Nephron progenitor cell (in vitro differentiated cells): ENCODE data around the gene GAP43.

Experiments
- DNase-seq: peaks from one replicate; pipeline ENCODE4 v3.0.0; 2021
- H3K27ac Mint-ChIP-seq: 2 replicates; pipeline ENCODE4 v1.8.0; 2021; ENCODE audit warnings: mild to moderate bottlenecking, moderate library complexity, mixed read lengths
- H3K27me3 Mint-ChIP-seq: 2 replicates; pipeline ENCODE4 v1.8.0; 2021; ENCODE audit warnings: mild to moderate bottlenecking, low read depth, mixed read lengths; ENCODE audit not compliant: poor library complexity
- H3K36me3 Mint-ChIP-seq: 2 replicates; pipeline ENCODE4 v1.8.0; 2021; ENCODE audit warnings: low read depth, mixed read lengths
- H3K4me1 Mint-ChIP-seq: 2 replicates; pipeline ENCODE4 v1.8.0; 2021; ENCODE audit warnings: mixed read lengths
- H3K4me3 Mint-ChIP-seq: 2 replicates; pipeline ENCODE4 v1.8.0; 2021; ENCODE audit warnings: mild to moderate bottlenecking, moderate library complexity, mixed read lengths
- H3K9me3 Mint-ChIP-seq: 2 replicates; pipeline ENCODE4 v1.8.0; 2021; ENCODE audit warnings: mild to moderate bottlenecking, moderate library complexity, mixed read lengths
- CTCF ChIP-seq: fragments of 200-600 bp; sonication (generic); IDR thresholded peaks from 2 replicates; pipeline ENCODE4 v1.5.0; 2021; ENCODE audit warnings: antibody characterized with exemption

Gene GAP43

GRCh38 chr3:115602194-115602593, 21.1 kb upstream of the GAP43 start:
- no peak overlapping the region for H3K4me3 Mint-ChIP-seq
- H3K36me3 Mint-ChIP-seq = no peaks in the 10 kb centered on the region
- no peak overlapping the region for H3K27ac Mint-ChIP-seq
- H3K4me1 Mint-ChIP-seq = no peaks in the 10 kb centered on the region
- H3K27me3 Mint-ChIP-seq = no peaks in the 10 kb centered on the region
- DNase-seq = no peak
- TF ChIP-seq CTCF = no peak
- peaks cover 9% of the 10 kb centered on the region for H3K9me3 Mint-ChIP-seq

GRCh38 chr3:115611630-115612029, 11.7 kb upstream of the GAP43 start:
- no peaks in the 10 kb centered on the region for H3K27me3 Mint-ChIP-seq
- H3K36me3 Mint-ChIP-seq = no peaks in the 10 kb centered on the region
- H3K27ac Mint-ChIP-seq = no peak overlapping the region
- no peak for TF ChIP-seq CTCF
- H3K9me3 Mint-ChIP-seq = peaks cover 19% of the 10 kb centered on the region
- H3K4me1 Mint-ChIP-seq = peaks cover 8% of the 10 kb centered on the region
- no peak for DNase-seq
- no peak overlapping the region for H3K4me3 Mint-ChIP-seq

- H3K27me3 Mint-ChIP-seq = no peaks in the 10 kb centered on the region
- H3K27ac Mint-ChIP-seq = no peak overlapping the region
- H3K36me3 Mint-ChIP-seq = no peaks in the 10 kb centered on the region
- H3K4me1 Mint-ChIP-seq = peaks cover 8% of the 10 kb centered on the region
- peaks cover 15% of the 10 kb centered on the region for H3K9me3 Mint-ChIP-seq
- TF ChIP-seq CTCF = no peak
- DNase-seq = no peak
- H3K4me3 Mint-ChIP-seq = no peak overlapping the region
Observed at GRCh38 chr3:115615001-115615814, 8.1 kb upstream of the GAP43 start.

- Mint-ChIP-seq H3K27me3 (no peaks in the 10 kb centered on the region), H3K4me1 (no peaks in the 10 kb centered on the region), H3K27ac (no peak overlapping the region)
Observed at GRCh38 chr3:115616461-115616860, 6.8 kb upstream of the GAP43 start.

GRCh38 chr3:115617591-115617990, 5.7 kb upstream of the GAP43 start:
- Mint-ChIP-seq H3K4me1 (no peaks in the 10 kb centered on the region), H3K36me3 (no peaks in the 10 kb centered on the region), H3K4me3 (no peak overlapping the region), H3K27me3 (no peaks in the 10 kb centered on the region), H3K9me3 (peaks cover 4% of the 10 kb centered on the region), H3K27ac (no peak overlapping the region)
- no peak for DNase-seq
- no peak for TF ChIP-seq CTCF

More at GRCh38 chr3:115616461-115616860, 6.8 kb upstream of the GAP43 start:
- no peak for DNase-seq
- no peak for TF ChIP-seq CTCF
- Mint-ChIP-seq H3K9me3 (peaks cover 15% of the 10 kb centered on the region), H3K4me3 (no peak overlapping the region), H3K36me3 (no peaks in the 10 kb centered on the region)
